Activated T-helper 17 cell treated with anti-CD3 and anti-CD28 coated beads, Interleukin-2, amount 50 U/mL, for 72 hours (primary cell): ENCODE data around the gene FBP2. TPM values are rescaled to one million over a fixed set of nuclear protein-coding genes. Genes with fewer than 3 reads are reported as not detected.

ENCODE experiments used
- ATAC-seq: fragments of 150-1000 bp; cut with Tn5 transposase; replicated peaks from 2 replicates; pipeline ENCODE4 v1.10.0; 2021; ENCODE audit warnings: mild to moderate bottlenecking, moderate library complexity
- H3K27ac Mint-ChIP-seq: one replicate; pipeline ENCODE4 v1.8.0; 2022; ENCODE audit warnings: mixed read lengths
- H3K27me3 Mint-ChIP-seq: one replicate; pipeline ENCODE4 v1.8.0; 2022; ENCODE audit warnings: mixed read lengths
- H3K36me3 Mint-ChIP-seq: one replicate; pipeline ENCODE4 v1.8.0; 2022; ENCODE audit warnings: low read depth, mild to moderate bottlenecking, mixed read lengths
- H3K4me1 Mint-ChIP-seq: one replicate; pipeline ENCODE4 v1.8.0; 2022; ENCODE audit warnings: mixed read lengths
- H3K4me3 Mint-ChIP-seq: one replicate; pipeline ENCODE4 v1.8.0; 2022; ENCODE audit warnings: mild to moderate bottlenecking, mixed read lengths
- H3K9me3 Mint-ChIP-seq: one replicate; pipeline ENCODE4 v1.8.0; 2022; ENCODE audit warnings: mixed read lengths
- total RNA-seq, 2 donors: library from RNA; stranded (reverse); gene quantifications; one replicate each; pipeline ENCODE4 v1.2.3, GENCODE V29; 2022

The FBP2 gene
- total RNA-seq, 2 donors from 2014 or later = not detected

- H3K36me3 Mint-ChIP-seq = no peaks in the 10 kb centered on the region
- peaks cover 7% of the 10 kb centered on the region for H3K27me3 Mint-ChIP-seq
- no peaks in the 10 kb centered on the region for H3K9me3 Mint-ChIP-seq
- no peak overlapping the region for H3K27ac Mint-ChIP-seq
- H3K4me3 Mint-ChIP-seq = no peak overlapping the region
- H3K4me1 Mint-ChIP-seq = no peaks in the 10 kb centered on the region
- ATAC-seq = no peak
Observed at GRCh38 chr9:94525396-94526035, 68.1 kb downstream of the FBP2 start.

GRCh38 chr9:94517254-94517653, 76.4 kb downstream of the FBP2 start:
- no peak for ATAC-seq
- Mint-ChIP-seq H3K4me1 (no peaks in the 10 kb centered on the region), H3K27me3 (peaks cover 3% of the 10 kb centered on the region), H3K27ac (no peak overlapping the region), H3K36me3 (no peaks in the 10 kb centered on the region), H3K9me3 (no peaks in the 10 kb centered on the region), H3K4me3 (no peak overlapping the region)

- no peaks in the 10 kb centered on the region for H3K4me1 Mint-ChIP-seq
- no peak for ATAC-seq
- H3K4me3 Mint-ChIP-seq = no peak overlapping the region
- H3K27ac Mint-ChIP-seq = no peak overlapping the region
- H3K27me3 Mint-ChIP-seq = peaks cover 3% of the 10 kb centered on the region
- H3K9me3 Mint-ChIP-seq = no peaks in the 10 kb centered on the region
- no peaks in the 10 kb centered on the region for H3K36me3 Mint-ChIP-seq
Observed at GRCh38 chr9:94514722-94515121, 78.9 kb downstream of the FBP2 start.

GRCh38 chr9:94511955-94512265, 81.7 kb downstream of the FBP2 start:
- Mint-ChIP-seq H3K4me1 (no peaks in the 10 kb centered on the region), H3K4me3 (no peak overlapping the region), H3K9me3 (no peaks in the 10 kb centered on the region), H3K27ac (no peak overlapping the region), H3K27me3 (peaks cover 3% of the 10 kb centered on the region), H3K36me3 (no peaks in the 10 kb centered on the region)
- ATAC-seq = no peak

- no peak for ATAC-seq
- Mint-ChIP-seq H3K27me3 (peaks cover 4% of the 10 kb centered on the region), H3K27ac (no peak overlapping the region), H3K4me3 (no peak overlapping the region), H3K36me3 (no peaks in the 10 kb centered on the region), H3K9me3 (no peaks in the 10 kb centered on the region), H3K4me1 (no peaks in the 10 kb centered on the region)
Observed at GRCh38 chr9:94511134-94511954, 82.3 kb downstream of the FBP2 start.

Other genes with a start within 250 kb of the FBP2 start
- gene PCAT7, start 38.7 kb downstream of the FBP2 start, total RNA-seq = not detected
- gene FBP1, start 45.7 kb upstream of the FBP2 start, total RNA-seq = under 1 TPM; 0.50 to 0.85 TPM
- 10 to 100 TPM; 15.5 to 16.4 TPM for gene AOPEP, start 132.9 kb upstream of the FBP2 start, total RNA-seq